RPMI8226 (cell line): Measurements from ENCODE around the gene PDE10A.
"Not testable (repeated sequence)": the region's sequence is repeated elsewhere in the genome, so short reads cannot be mapped to it uniquely, and the experiment has no call there.

Experiments used
- DNase-seq: peaks from one replicate; pipeline ENCODE4 v3.0.0-alpha.2; 2015

Gene PDE10A

DNA sequence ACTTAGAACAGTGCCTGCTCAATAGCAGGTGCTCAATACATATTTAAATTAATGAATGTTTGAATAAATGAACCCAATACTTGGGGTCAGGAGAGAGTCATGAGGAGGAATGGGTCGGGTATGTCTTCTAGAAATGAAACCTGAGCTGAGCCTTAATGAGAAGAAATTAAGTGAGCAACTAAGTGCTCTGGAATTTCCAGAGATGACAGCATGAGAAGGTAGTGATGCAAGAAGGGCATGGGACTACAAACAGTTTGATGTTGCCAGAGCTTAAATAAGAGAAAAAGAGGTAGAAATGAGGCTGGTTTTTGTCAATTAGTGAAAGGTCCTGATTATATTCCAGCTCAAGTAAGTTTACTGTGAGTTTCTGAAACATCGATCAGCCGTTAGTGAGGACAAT, 82.9 kb downstream of the PDE10A start:
- DNase-seq = no peak

DNA sequence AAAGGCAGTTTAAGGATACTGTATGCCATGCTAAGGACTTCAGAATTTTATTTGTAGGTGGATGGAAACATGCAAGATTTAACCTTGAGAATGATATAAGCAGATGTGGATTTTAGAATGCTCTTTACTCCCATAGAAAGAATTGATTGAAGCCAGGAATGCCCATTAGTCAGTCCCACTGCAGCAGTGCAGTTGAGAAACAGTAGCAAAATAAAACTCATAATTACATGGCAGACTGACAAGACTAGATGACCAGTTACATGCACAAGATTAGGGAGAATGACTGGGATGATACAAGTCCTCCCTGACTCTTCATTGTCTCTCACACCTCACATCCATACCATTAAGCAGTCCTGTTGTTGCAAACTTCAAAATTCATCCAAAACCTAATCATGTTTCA, 83.9 kb downstream of the PDE10A start:
- no peak for DNase-seq

DNA sequence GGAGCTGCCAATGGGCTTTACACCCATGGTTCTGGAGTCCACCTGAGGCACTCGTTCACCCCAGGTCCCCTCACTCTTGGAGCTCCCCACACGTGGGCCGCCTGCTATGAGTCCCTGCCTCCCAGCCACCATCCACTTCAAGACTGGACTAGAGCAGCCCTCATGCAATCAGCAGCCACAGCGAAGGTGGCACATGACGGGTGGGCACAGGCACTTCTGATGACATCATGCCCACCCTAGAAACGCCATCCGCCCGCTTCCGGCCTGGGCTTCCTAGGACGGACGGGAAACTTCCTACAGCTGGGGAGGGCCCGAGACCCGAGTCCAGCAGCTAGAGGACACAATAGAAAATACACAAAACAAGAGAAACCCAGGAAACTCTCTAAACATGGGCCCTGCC, 85.5 kb downstream of the PDE10A start:
- DNase-seq = no peak

DNA sequence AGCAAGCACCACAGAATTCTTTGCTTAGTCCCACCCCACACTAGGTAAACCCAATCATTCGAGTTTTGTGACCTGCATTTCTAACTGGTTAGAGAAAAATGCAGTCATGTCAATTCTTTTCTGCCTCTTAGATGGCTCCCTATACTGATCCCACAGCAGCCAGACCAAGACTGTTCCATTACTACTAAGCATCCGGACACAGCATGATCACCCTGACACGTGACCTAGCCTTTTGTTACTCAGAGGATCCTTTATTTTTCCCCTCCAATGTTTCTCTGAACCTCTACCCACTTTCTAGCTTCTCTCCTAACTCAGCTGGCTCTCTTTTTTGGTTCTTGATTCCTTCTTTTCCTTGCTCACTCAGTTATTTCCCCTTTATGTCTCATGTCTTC, 87.9 kb downstream of the PDE10A start:
- DNase-seq = no peak

DNA sequence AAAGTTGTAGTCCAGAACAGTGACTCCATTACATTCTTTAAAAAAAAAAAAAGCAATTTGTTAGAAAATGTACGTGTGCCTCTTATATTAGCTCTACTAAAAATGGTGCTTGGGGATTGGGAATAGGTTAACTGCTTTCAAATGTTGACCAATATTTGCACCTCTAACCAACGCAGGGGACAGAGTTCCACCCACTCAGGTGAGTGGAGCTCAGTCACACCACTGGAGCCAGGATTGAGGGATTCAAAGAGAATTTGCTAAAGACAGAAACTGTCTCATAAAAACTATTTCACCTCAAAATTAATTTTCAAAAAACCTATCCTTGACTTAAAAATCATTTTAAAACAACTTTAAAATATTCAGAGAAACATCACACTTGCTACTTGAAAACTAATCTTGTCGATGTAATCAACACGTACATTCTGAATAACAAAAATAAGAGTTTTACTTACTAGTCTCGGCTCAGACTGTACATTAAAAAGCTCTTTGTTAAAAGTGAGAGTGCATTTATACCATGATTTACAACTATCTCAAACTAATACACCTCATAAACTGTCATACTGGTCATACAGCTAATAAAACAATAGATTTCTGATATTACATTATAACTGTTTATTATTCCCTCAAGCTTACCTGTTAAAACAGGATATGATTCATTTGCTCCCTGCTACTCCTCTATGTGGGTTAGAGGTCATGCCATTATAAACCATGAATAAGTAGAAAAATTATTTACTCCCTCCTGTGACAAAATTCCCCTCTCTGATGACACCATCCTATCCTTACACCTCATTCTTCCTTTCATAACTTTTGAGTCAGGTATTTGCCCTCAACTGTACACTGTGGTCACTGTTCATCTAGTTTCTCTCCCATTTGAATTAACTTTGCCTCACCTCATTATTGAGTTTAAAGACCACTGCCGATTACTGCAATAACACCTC, 88.6 kb downstream of the PDE10A start:
- no peak for DNase-seq

DNA sequence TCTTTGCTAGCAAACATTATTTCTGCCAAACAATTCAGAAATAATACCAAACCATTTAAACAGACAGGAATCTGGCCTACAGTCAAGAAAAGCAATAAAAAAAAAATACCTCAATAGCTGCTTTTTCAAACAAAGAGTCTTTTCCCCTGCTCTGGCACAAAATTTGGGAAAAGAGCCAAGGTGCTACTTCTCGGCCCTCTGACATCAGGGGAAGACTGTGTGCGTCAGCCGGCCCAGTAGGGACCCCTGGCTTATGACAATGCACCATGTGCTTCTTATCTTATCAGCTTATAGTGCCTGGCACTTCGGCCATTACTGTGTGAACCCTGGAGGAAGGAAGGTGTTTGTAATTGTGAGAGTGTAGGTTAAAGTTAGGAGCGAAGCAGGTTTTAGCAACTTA, 89.4 kb downstream of the PDE10A start:
- no peak for DNase-seq

DNA sequence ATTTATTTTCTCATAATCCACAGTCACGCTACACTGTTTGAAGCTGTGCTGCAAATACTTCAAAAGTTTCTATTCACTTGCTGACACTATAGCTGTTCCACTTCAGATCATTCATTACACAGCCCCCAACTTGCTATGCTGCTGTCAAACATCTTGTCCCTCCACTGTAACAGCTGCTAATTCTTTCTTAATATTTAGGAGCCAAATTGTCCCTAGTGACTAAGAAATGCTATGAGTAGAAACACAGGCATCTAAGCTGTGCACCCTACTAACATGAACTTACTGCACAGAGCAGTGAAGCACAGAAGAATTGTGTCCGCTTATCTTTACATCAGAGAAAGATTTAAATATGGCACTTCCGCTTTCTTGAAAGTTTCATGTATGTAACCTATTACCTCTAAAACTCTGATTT, 91.3 kb downstream of the PDE10A start:
- DNase-seq = no peak

DNA sequence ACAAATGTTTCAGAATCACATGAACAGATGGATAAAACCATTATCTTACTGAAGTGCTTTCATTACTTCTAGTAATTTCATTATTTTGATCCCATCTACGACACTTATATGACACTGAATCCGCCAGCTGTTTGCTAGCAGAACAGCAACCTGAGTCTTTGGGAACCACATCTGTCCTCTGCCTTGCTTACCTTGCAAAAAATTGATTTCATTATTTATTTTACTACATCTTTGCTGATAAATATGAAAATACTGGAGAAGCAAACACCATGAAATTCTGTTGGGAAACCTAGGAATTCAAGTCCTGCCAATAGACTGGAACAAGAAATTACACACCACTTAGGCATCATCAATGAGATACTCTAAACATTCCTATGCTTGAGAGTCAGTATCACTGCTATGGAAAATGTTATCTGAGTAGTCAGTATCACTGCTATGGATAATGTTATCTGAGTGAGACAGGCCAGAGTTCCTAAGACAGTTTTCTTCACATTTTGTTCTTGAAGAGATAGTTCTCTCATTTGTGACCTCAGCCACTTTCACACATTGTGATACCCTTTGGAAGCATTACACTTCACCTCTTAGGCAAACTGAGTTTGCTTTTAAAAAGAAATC, 91.9 kb downstream of the PDE10A start:
- no peak for DNase-seq

DNA sequence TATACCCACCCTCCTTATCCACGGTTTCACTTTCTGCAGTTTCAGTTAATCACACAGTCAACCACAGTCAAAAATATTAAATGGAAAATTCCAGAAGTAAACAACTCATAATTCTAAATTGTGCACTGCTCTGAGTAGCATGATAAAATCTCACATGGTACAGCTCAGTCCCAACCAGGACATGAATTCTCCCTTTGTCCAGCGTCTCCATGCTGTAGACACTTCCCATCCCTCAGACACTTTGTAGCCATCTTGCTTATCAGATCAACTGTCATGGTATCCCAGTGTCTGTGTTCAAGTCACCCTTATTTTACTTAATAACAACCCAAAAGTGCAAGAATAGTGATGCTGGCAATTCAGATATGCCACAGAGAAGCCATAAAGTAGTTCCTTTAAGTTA, 94.7 kb downstream of the PDE10A start:
- no peak for DNase-seq

DNA sequence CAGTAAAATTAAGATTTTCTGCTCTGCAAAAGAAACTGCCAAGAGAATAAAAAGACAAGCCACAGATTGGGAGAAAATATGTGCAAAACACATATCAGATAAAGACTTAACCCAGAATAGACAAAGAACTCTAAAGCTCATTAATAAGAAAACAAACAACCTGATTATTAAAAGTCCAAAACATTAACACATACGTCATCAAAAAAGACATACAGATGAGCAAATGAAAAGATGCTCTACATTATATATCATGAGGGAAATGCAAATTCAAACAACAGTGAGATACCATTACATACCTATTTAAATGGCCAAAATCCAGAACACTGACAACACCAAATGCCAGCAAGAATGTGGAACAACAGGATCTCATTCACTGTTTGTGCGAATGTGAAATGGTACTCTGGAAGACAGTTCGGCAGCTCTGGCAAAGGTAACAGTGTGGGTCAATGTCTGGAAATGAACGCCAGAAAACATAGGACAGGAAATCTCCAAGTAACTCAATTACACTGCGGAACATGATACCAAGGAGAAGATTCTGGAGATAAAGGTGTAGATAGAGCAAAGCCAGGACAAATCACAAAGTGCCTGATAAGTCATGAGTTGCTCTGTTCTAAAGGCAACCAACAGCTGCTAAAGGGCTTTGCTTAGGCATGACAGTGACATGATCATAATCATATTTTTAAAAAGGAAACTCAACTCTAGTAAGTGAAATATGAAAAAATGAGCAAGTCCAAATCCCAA, 96.8 kb downstream of the PDE10A start:
- no peak for DNase-seq

DNA sequence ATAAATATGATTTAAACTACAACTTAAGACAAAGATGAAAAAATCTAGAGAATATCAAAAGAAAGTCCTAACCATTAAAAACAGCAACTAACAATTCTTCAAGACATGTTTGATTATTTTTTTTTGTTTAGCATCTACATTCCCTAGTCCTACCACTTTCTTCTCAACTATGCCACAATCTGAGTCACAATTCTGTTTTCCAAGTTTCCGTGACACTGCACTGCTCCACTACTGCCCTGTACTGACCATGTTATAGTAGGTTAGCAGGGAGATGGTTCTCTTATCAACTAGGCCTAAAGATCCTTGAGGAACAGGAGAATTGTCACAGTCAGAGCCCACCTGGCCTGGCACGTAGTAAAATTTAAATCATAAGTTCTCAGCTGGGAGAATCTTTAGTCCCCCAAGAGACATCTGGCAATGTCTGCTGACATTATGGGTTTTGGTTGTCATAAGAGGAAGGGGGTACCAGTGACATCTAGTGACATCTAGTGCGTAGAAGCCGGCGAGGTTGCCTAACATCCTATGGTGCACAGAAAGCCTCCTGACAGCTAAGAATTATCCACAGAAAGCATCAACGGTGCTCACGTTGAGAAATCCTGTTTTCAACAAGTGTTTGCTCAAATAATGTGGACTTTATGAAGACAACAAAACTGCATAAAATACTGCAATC, 100.5 kb downstream of the PDE10A start:
- no peak for DNase-seq

DNA sequence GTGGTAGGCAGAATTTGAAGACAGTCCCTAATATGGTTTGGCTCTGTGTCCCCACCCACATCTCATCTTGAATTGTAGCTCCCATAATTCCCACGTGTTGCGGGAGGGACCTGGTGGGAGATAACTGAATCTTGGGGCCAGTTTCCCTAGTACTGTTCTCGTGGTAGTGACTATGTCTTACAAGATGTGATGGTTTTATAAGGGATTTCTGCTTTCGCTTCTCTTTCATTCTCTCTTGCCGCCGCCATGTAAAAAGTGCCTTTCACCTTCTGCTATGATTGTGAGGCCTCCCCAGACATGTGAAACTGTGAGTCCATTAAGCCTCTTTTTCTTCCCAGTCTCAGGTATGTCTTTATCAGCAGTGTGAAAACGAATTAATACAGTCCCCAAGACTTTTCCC, 103.4 kb downstream of the PDE10A start:
- no peak for DNase-seq

DNA sequence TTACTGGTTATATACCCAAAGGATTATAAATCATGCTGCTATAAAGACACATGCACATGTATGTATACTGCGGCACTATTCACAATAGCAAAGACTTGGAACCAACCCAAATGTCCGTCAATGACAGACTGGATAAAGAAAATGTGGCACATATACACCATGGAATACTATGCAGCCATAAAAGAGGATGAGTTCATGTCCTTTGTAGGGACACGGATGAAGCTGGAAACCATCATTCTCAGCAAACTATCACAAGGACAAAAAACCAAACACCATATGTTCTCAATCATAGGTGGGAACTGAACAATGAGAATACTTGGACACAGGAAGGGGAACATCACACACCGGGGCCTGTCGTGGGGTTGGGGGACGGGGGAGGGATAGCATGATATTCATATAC, 104.9 kb downstream of the PDE10A start:
- DNase-seq = not testable (repeated sequence)

DNA sequence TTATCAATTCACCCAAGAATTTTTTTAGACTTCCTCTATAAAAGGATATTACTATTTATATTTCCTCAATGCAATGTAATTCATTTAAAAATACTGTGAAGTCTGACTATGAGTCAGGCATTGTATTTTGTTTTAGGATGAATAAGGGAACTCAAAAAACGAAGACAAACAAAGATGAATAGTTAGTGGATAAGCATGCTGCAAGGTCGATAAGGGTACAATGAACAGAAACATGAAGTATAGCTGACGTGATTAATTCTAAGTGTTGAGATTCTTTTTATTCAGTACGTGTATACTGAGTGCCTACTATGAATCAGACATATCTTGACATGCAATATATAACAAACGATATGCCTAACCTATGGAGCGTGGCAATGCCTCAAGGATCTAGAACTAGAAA, 105.4 kb downstream of the PDE10A start:
- no peak for DNase-seq

DNA sequence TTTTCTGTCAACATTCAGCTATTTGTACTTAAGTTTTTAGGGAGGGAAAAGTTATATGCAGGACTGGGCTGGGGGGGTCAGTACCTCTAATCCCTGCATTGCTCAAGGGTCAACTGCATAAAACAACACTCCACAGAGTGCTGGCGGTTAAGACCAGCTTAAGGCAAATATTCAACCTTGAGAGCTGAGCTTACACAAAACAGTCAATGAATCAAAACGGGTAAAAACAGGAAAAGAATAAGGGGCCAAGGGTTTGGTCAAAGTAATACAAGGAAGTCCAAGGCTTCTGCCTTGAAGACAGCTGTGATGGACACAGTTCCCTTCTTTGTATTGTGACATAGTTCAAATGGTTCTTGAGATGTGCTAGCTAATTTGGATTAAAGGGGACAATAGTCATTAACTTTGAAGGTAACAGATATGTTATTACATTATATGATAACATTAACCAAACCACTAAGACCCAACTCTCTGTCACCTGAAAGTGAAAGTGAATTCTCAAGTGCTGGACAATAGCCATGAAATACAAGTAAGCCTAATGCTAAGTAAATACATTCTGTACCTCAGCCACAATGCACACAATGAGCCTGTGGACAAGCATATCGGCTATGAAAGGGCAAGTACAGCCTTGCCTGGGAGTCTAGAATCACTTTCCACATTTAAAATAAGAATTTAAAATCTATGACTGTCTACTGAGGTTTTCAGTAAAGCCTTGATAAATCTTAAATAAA, 106.8 kb downstream of the PDE10A start:
- DNase-seq = no peak

DNA sequence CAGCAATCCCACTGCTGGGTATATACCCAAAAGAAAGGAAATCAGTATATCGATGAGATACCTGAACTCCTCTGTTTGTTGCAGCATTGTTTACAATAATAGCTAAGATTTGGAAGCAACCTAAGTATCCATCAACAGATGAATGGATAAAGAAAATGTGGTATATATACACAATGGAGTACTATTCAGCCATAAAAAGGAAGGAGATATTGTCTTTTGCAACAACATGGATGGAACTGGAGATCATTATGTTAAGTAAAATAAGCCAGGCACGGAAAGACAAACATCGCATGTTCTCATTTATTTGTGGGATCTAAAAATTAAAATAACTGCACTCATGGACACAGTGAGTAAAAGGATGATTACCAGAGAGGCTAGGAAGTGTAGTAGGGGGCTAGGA, 108.4 kb downstream of the PDE10A start:
- DNase-seq = not testable (repeated sequence)

DNA sequence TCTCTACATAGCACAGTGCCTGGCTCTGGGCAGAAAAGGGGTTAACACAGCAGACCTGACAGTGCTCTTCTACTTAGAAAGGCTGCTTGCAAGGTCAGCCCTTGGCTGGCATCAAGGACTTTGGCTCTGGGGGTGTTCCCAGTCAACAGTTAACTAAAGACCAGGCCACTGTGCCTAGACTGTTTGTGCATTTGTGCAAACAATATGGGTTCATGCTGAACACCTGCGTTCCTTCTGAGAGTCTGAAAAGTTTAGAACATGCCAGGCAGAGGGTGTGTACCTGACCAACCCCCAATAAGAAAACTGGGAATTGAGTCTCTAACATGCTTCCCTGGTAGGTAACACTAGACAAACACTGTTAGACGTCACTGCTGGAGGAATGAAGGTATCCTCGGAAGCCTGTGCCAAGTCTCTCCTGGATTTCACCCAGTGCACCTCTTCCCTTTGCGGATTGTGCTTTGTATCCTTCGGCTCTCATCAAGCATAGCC, 110.7 kb downstream of the PDE10A start:
- DNase-seq = no peak

DNA sequence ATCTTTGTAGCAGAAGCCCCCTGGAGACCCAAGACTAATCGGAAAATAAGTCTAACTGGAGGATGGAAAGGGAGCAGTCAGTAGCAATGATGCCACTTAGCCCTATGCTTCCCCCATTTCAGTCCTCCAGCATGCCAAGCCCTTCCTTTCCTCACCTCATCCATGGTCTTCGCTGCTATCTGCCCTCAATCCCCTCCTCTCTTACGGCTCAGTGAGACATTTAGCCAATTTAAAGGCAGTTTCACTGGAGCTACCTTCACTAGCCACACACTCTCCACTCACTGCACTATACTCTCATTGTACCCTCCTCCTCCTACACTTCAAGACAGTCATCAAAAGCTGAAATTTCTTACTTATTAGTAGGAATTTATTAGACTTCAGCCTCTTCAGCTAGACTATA, 111.2 kb downstream of the PDE10A start:
- no peak for DNase-seq

DNA sequence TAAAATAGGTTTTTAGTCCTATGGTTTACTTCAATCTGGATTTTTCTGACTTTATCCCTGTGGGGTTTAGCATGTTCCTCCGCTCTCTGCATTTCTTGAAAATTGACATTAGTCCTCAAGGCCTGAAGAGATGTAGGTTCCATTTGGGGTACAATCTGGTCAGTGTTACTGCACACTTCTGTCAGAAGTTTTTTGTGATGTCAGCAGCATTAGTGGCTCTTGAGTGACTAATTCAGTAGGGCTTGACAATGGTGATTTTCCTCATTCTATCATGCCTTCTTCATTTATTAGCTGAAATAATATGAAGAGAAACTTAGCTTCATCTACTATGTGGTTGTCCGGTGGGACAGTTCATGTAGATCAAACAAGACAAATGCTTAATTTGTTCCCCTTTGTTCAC, 114.6 kb downstream of the PDE10A start:
- no peak for DNase-seq

DNA sequence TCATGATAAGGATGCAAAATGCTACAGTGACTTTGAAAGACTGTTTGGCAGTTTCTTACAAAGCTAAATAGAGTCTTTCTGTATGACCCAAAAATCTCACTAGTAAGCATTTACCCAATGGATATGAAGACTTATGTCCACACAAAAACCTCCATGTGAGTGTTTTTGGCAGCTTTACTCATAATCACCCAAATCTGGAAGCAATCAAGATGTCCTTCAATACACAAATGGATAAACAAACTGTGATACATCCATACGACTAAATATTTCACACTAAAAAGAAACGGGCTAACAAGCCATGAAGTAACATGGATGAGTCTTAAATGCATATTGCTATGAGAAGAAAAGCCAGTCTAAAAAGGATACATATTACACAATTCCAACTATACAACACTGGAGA, 117.2 kb downstream of the PDE10A start:
- no peak for DNase-seq

DNA sequence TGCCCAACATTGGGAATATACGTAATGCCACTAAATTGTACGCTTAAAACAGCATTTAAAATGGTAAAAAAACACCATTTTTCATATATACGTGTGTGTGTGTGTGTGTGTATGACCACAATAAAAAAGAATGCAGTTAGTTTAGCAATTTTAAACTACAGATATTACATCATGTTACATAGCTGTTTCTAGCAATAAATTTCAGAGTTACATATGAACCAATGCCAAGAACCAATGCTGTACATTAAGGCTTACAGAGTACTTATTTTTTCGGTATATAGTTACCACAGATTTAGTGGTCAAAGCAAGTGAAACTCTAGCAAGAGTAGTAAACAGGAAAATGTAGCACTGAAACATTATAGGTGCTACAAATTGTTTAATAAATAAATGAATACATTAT, 119.3 kb downstream of the PDE10A start:
- DNase-seq = no peak

DNA sequence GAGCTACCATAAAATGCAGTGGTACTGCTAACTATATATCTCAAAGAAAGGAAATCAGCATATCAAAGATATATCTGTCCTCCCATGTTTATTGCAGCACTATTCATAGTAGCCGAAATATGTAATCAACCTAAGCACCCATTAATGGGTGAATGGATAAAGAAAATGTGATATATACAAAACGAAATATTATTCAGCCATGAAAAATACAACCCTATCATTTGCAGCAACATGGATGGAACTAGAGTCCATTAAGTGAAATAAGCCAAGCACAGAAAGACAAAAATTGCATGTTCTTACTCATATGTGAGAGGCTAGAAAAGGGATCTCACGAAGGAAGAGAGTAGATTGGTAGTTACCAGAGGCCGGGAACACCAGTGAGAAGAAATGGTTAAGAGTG, 126.1 kb downstream of the PDE10A start:
- no peak for DNase-seq
